22Rv1 (cell line): Measurements from ENCODE around the gene HBS1L.

ENCODE experiments used
- CTCF ChIP-seq: fragments of 450-650 bp; IDR thresholded peaks from 2 replicates; pipeline ENCODE4 v1.5.1; 2017; ENCODE audit warnings: mild to moderate bottlenecking
- ZFX ChIP-seq: fragments of 450-650 bp; IDR thresholded peaks from 2 replicates; pipeline ENCODE4 v1.6.1; 2017; ENCODE audit warnings: antibody characterized with exemption, borderline replicate concordance

- no peak for TF ChIP-seq CTCF
- no peak for TF ChIP-seq ZFX
Measured at GRCh38 chr6:134983823-134984222, 70.8 kb downstream of the HBS1L start.
